ENCODE measurements around the gene GNAQ.

DNA sequence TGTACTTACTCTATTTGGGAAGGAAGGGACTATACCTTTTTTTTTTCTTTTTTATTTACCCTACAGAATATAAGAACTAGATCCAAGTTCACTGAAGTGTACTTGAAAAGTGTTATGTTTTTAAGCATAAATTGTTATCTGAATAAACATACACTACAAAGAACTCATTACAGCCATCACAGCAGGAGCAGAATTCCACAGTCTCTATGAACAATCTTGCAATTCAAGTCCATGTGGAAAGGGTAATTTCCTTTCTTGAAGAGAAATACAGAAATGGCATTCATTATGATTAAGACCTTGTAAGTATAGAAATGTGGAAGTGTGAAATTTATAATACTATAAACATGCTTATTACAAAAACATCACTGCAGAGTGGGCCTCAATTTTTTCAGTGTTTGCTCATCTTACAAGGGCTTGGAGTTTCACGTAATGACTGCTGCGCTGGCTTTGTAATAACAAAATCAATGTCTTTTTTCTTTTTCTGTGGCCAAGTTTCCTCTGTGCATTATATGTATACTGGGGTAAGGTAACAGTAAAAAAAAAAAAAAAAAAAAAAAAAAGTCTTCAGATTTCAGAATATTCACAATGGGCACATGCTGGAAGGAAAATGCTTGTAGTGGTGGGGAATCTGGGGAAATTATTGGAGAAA is 306.4 kb downstream of the GNAQ start:
- TF ChIP-seq, protein P1, sequence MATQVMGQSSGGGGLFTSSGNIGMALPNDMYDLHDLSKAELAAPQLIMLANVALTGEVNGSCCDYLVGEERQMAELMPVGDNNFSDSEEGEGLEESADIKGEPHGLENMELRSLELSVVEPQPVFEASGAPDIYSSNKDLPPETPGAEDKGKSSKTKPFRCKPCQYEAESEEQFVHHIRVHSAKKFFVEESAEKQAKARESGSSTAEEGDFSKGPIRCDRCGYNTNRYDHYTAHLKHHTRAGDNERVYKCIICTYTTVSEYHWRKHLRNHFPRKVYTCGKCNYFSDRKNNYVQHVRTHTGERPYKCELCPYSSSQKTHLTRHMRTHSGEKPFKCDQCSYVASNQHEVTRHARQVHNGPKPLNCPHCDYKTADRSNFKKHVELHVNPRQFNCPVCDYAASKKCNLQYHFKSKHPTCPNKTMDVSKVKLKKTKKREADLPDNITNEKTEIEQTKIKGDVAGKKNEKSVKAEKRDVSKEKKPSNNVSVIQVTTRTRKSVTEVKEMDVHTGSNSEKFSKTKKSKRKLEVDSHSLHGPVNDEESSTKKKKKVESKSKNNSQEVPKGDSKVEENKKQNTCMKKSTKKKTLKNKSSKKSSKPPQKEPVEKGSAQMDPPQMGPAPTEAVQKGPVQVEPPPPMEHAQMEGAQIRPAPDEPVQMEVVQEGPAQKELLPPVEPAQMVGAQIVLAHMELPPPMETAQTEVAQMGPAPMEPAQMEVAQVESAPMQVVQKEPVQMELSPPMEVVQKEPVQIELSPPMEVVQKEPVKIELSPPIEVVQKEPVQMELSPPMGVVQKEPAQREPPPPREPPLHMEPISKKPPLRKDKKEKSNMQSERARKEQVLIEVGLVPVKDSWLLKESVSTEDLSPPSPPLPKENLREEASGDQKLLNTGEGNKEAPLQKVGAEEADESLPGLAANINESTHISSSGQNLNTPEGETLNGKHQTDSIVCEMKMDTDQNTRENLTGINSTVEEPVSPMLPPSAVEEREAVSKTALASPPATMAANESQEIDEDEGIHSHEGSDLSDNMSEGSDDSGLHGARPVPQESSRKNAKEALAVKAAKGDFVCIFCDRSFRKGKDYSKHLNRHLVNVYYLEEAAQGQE (IDR thresholded peaks at IDR 0.05; ENCODE audit: insufficient read depth in 1 of 2, low read depth in 2 of 2, low read length in 2 of 2), result no peak
- no peak for TF ChIP-seq POLR2AphosphoS5 (IDR thresholded peaks at IDR 0.05; ENCODE audit: low read depth, low read length)
- no peak for TF ChIP-seq SIN3A (IDR thresholded peaks at IDR 0.05; ENCODE audit: borderline replicate concordance, insufficient read depth, low read length)
- TF ChIP-seq TAF1 (IDR thresholded peaks at IDR 0.05; ENCODE audit: borderline replicate concordance, insufficient read depth, low read length), result no peak

Data from PFSK-1 (cell line).